ENCODE measurements around the gene NTMT1. TPM values are rescaled to one million over a fixed set of nuclear protein-coding genes. Genes with fewer than 3 reads are reported as not detected.
A peak's percentile ranks its signal among the peaks of the same experiment; 100 is the strongest.
"Not testable (repeated sequence)": the region's sequence is repeated elsewhere in the genome, so short reads cannot be mapped to it uniquely, and the experiment has no call there.

Gene NTMT1
- total and polyA plus RNA-seq, 10 donors = 22.8 to 50.5 (median 36.6) TPM

DNA sequence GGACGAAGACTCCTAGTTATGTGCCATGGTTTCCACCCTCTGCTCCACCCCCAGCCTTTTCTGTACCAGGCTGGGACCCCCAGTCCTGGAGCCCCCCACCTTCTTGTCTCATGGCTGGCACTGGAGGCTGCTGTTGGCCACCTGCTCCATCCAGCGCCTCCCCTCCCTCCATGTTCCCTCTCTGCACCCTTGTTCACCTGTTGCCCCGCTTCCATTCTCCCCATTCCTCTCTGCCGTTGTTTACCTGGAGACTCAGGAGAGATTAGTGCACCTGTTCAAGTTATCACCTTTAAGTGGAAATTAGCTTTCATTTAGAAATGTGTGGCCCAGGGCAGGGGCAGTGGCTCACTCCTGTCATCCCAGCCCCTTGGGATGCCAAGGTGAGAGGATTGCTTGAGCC, 7.2 kb downstream of the NTMT1 start:
- WGBS, 5 donors = 92 to 97% (median 94%) methylated on average over 4 of the region's 4 CpGs
- Histone ChIP-seq H3K4me1 (peaks cover 16 to 95% (median 61%) of the 10 kb centered on the region in 6 donors), H3K36me3 (peaks cover 0 to 95% (median 60%) of the 10 kb centered on the region in 6 donors), H3K27me3 (replicated peaks in 1 of 7) (no peaks in the 10 kb centered on the region), H3K27ac (peak overlapping the region in 1 of 8 donors; percentile 8), H3K9me3 (no peaks in the 10 kb centered on the region), H3K4me3 (no peak overlapping the region)
- DNase-seq = no peak
- TF ChIP-seq, protein P1, sequence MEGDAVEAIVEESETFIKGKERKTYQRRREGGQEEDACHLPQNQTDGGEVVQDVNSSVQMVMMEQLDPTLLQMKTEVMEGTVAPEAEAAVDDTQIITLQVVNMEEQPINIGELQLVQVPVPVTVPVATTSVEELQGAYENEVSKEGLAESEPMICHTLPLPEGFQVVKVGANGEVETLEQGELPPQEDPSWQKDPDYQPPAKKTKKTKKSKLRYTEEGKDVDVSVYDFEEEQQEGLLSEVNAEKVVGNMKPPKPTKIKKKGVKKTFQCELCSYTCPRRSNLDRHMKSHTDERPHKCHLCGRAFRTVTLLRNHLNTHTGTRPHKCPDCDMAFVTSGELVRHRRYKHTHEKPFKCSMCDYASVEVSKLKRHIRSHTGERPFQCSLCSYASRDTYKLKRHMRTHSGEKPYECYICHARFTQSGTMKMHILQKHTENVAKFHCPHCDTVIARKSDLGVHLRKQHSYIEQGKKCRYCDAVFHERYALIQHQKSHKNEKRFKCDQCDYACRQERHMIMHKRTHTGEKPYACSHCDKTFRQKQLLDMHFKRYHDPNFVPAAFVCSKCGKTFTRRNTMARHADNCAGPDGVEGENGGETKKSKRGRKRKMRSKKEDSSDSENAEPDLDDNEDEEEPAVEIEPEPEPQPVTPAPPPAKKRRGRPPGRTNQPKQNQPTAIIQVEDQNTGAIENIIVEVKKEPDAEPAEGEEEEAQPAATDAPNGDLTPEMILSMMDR (IDR thresholded peaks at IDR 0.05 in 8 of 11, conservative IDR thresholded peaks at IDR 0.05 in 3 of 11) = no peak
- intact Hi-C loops (cut with DNase I; ENCODE audit: low total_unique reads) = no loop called here

DNA sequence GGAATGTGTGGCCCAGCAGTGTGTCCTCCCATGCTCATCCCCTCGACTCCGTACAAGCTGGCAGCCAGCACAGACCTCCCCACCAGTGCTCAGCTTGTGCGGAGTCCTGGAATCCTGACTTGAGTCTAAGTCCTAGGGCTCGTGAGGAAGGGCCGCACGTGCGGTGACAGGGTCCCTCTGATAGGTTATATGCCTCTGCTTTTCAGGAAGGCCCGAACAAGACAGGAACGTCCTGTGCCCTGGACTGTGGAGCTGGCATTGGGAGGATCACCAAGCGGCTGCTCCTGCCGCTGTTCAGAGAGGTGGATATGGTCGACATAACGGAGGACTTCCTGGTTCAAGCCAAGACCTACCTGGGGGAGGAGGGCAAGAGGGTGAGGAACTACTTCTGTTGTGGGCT, 7.9 kb downstream of the NTMT1 start:
- Histone ChIP-seq H3K27me3 (replicated peaks in 1 of 7) (no peaks in the 10 kb centered on the region), H3K36me3 (peaks cover 0 to 97% (median 66%) of the 10 kb centered on the region in 6 donors), H3K4me1 (peaks cover 11 to 95% (median 59%) of the 10 kb centered on the region in 6 donors), H3K27ac (no peak overlapping the region), H3K9me3 (no peaks in the 10 kb centered on the region), H3K4me3 (no peak overlapping the region)
- no peak for DNase-seq
- intact Hi-C loops (cut with DNase I; ENCODE audit: low total_unique reads) = no loop called here
- TF ChIP-seq, protein P1 (IDR thresholded peaks at IDR 0.05 in 8 of 11, conservative IDR thresholded peaks at IDR 0.05 in 3 of 11) = no peak
- peak; percentile 10 to 44 (median 44) for TF ChIP-seq POLR2AphosphoS5 (IDR thresholded peaks at IDR 0.05)
- WGBS, 5 donors = 83 to 92% (median 84%) methylated on average over 12 to 13 of the region's 13 CpGs

- H3K4me3 ChIP-seq = no peak overlapping the region
- WGBS, 5 donors = 88 to 93% (median 92%) methylated on average over 24 to 34 of the region's 34 CpGs
- H3K27me3 ChIP-seq (replicated peaks in 1 of 7) = no peaks in the 10 kb centered on the region
- H3K9me3 ChIP-seq = no peaks in the 10 kb centered on the region
- DNase-seq = no peak
- peak overlapping the region in 4 of 8 donors; percentile 4 to 41 (median 26) for H3K27ac ChIP-seq
- peaks cover 12 to 95% (median 58%) of the 10 kb centered on the region in 6 donors for H3K4me1 ChIP-seq
- intact Hi-C loops (cut with DNase I; ENCODE audit: low total_unique reads) = no loop called here
- TF ChIP-seq POLR2A (IDR thresholded peaks at IDR 0.05) (no peak), POLR2AphosphoS5 (IDR thresholded peaks at IDR 0.05) (peak in 2 of 3 donors; percentile 27 to 68)
- TF ChIP-seq, protein P1 (IDR thresholded peaks at IDR 0.05 in 8 of 11, conservative IDR thresholded peaks at IDR 0.05 in 3 of 11) = no peak
- peaks cover 0 to 96% (median 72%) of the 10 kb centered on the region in 6 donors for H3K36me3 ChIP-seq
These were observed 9.4 kb downstream of the NTMT1 start for GRCh38 chr9:129635099-129636065.

DNA sequence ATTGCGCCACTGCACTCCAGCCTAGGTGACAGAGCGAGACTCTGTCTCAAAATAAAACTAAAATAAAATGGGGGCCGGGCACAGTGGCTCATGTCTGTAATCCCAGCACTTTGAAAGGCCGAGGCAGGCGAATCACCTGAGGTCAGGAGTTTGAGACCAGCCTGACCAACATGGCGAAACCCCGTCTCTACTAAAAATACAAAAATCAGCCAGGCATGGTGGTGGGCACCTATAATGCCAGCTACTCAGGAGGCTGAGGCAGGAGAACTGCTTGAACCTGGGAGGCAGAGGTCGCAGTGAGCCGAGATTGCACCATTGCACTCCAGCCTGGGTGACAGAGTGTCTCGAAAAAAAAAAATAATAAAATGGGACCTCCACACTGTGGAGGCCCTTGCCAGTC, 10.4 kb downstream of the NTMT1 start:
- H3K27ac ChIP-seq = peak overlapping the region in 3 of 8 donors; percentile 49 to 66 (median 58)
- peaks cover 0 to 86% (median 72%) of the 10 kb centered on the region in 6 donors for H3K36me3 ChIP-seq
- intact Hi-C loops (cut with DNase I; ENCODE audit: low total_unique reads); H3K4me3 ChIP-seq; H3K9me3 ChIP-seq; H3K27me3 ChIP-seq (replicated peaks in 1 of 7); DNase-seq: not testable (repeated sequence)
- WGBS, 5 donors = 87 to 94% (median 90%) methylated on average over 8 to 10 of the region's 10 CpGs
- H3K4me1 ChIP-seq = peaks cover 15 to 95% (median 59%) of the 10 kb centered on the region in 6 donors

All from spleen (tissue), 11 donors.